GM12891 (cell line): Measurements from ENCODE around the gene HOXB3.
"Not testable (repeated sequence)": the region's sequence is repeated elsewhere in the genome, so short reads cannot be mapped to it uniquely, and the experiment has no call there.

ENCODE experiments used
- POLR2A ChIP-seq: IDR thresholded peaks from 2 replicates; pipeline ENCODE4 v1.6.1; 2011; ENCODE audit warnings: low read depth, low read length, control low read depth
- POLR2AphosphoS5 ChIP-seq: IDR thresholded peaks from 2 replicates; pipeline ENCODE4 v1.6.1; 2011; ENCODE audit warnings: low read depth, low read length, control low read depth
- TAF1 ChIP-seq: IDR thresholded peaks from 2 replicates; pipeline ENCODE4 v1.6.1; 2011; ENCODE audit warnings: low read depth, low read length, control low read depth

DNA sequence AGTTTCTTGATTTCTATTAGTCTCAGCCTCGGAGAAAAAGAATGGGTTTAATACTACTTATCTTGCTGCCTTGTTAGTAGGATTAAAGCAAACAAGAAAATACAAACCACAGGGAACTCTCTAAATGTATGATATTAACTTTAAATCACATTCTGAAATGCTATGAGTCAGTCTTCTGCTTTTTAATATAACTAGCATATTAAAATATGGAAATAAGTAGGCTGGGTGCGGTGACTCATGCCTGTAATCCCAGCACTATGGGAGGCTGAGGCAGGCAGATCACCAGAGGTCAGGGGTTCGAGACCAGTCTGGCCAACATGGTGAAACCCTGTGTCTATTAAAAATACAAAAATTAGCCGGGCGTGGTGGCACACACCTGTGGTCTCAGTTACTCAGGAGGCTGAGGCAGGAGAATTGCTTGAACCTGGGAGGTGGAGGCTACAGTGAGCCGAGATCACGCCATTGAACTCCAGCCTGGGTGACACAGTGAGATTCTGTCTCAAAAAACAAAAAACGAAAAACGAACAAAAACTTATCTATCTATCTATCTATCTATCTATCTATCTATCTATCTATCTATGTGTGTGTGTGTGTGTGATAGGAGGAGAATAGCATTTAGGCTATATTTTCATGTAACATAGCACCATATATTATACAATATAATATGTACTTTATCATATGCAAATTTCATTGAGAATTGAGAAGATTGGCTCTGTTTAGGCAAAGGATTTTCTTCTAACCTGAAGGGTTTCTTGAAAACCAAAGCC is 54.1 kb downstream of the HOXB3 start:
- TF ChIP-seq POLR2A, POLR2AphosphoS5, TAF1: not testable (repeated sequence)
